HCT116 (cell line): ENCODE data around the gene MARCHF3. TPM values are rescaled to one million over a fixed set of nuclear protein-coding genes. Genes with fewer than 3 reads are reported as not detected.

ENCODE experiments used
- ATAC-seq: fragments of 200-7000 bp; cut with Tn5 transposase; 2 replicates; pipeline ENCODE4 v1.9.1; 2020; ENCODE audit warnings: mild to moderate bottlenecking, moderate library complexity
- BruUV-seq: library from RNA; stranded (reverse); fragments of 400-500 nt; replicated peaks from 2 replicates; lab custom pipeline; 2021; lab: Mats Ljungman, UMichigan
- CTCF ChIA-PET: fragments of 300-600 bp; sonication (Branson Sonifier 250); formaldehyde crosslinking; loops from one replicate; lab custom pipeline; 2021; ENCODE audit warnings: antibody characterized with exemption; lab: Charles Lee
- POLR2A ChIA-PET: fragments of 300-600, 350-600 bp; sonication (Branson Sonifier 250); formaldehyde crosslinking; loops from one replicate; lab custom pipeline; 2021; ENCODE audit warnings: antibody characterized with exemption; lab: Charles Lee
- RAD21 ChIA-PET, 2 experiments: fragments of 300-600 bp; sonication (Branson Sonifier 250); formaldehyde crosslinking; loops; one replicate each; lab custom pipeline; 2023; ENCODE audit warnings: low total read pairs in 2 of 2; ENCODE audit not compliant: uncharacterized antibody in 2 of 2, unreplicated experiment in 2 of 2, low non-redundant PET in 1 of 2; lab: Charles Lee
- DNase-seq: peaks from one replicate; pipeline ENCODE4 v3.0.0-alpha.2; 2010; ENCODE audit warnings: low read depth, low spot score
- H2AFZ ChIP-seq: fragments of 200-600 bp; shearing (Covaris generic), sonication (generic); 2 replicates; pipeline ENCODE4 v1.6.1; 2017; ENCODE audit warnings: low read depth, mixed run types, mixed read lengths, antibody characterized with exemption, low read length; ENCODE audit not compliant: poor library complexity, severe bottlenecking
- H3K27ac ChIP-seq: 2 replicates; pipeline ENCODE4 v1.5.1; 2012; ENCODE audit warnings: low read depth, low read length
- H3K27me3 ChIP-seq: fragments of 200-600 bp; sonication (generic); 2 replicates; pipeline ENCODE4 v1.6.1; 2016; ENCODE audit warnings: mixed run types, low read length, mixed read lengths; ENCODE audit not compliant: insufficient read depth
- H3K36me3 ChIP-seq, 2 experiments: fragments of 200-500 bp in 1 of 2; fragments of 200-600 bp in 1 of 2; sonication (Bioruptor generic) in 1 of 2; sonication (generic) in 1 of 2; 2 replicates each; pipeline versions ENCODE4 v1.5.1 to v1.6.1; 2014 to 2016; ENCODE audit warnings: low read length in 2 of 2, inconsistent platforms in 1 of 2, mixed read lengths in 1 of 2, mixed run types in 1 of 2; ENCODE audit not compliant: insufficient read depth in 2 of 2, control insufficient read depth in 1 of 2
- H3K4me1 ChIP-seq, 2 experiments: fragments of 200-600 bp in 1 of 2; sonication (generic) in 1 of 2; 2 replicates each; pipeline versions ENCODE4 v1.5.1 to v1.6.1; 2012 to 2017; ENCODE audit warnings: low read length in 2 of 2, inconsistent platforms in 1 of 2, mild to moderate bottlenecking in 1 of 2, mixed read lengths in 1 of 2, mixed run types in 1 of 2, moderate library complexity in 1 of 2; ENCODE audit not compliant: insufficient read depth in 2 of 2, control insufficient read depth in 1 of 2
- H3K4me2 ChIP-seq: fragments of 200-600 bp; sonication (generic); 2 replicates; pipeline ENCODE4 v1.6.1; 2017; ENCODE audit warnings: mixed run types, low read length, mixed read lengths
- H3K4me3 ChIP-seq, 2 experiments: fragments of 200-600 bp in 1 of 2; sonication (generic) in 1 of 2; replicated peaks in 1 of 2; 2 replicates each; pipeline ENCODE4 v1.5.1; 2011 to 2016; ENCODE audit warnings: low read length in 2 of 2, control low read depth in 1 of 2, low read depth in 1 of 2, mild to moderate bottlenecking in 1 of 2, mixed read lengths in 1 of 2, mixed run types in 1 of 2
- H3K79me2 ChIP-seq: fragments of 200-600 bp; sonication (generic); 2 replicates; pipeline ENCODE4 v1.6.1; 2017; ENCODE audit warnings: mild to moderate bottlenecking, mixed run types, low read length, moderate library complexity, mixed read lengths; ENCODE audit not compliant: insufficient read depth
- H3K9ac ChIP-seq: fragments of 200-600 bp; sonication (generic); 2 replicates; pipeline ENCODE4 v1.6.1; 2016; ENCODE audit warnings: low read length, mixed read lengths
- H3K9me2 ChIP-seq: fragments of 200-600 bp; sonication (generic), shearing (Covaris generic); 2 replicates; pipeline ENCODE4 v1.6.1; 2017; ENCODE audit warnings: mixed run types, mild to moderate bottlenecking, moderate library complexity; ENCODE audit not compliant: insufficient read depth
- H3K9me3 ChIP-seq, 2 experiments: fragments of 200-500 bp in 1 of 2; fragments of 200-600 bp in 1 of 2; sonication (Bioruptor generic) in 1 of 2; sonication (generic) in 1 of 2; 2 replicates each; pipeline ENCODE4 v1.6.1; 2014 to 2017; ENCODE audit warnings: low read length in 2 of 2, mixed read lengths in 2 of 2, inconsistent platforms in 1 of 2, low read depth in 1 of 2, mild to moderate bottlenecking in 1 of 2, mixed run types in 1 of 2, moderate library complexity in 1 of 2; ENCODE audit not compliant: control insufficient read depth in 1 of 2, insufficient read depth in 1 of 2
- H4K20me1 ChIP-seq: fragments of 200-600 bp; sonication (generic), shearing (Covaris generic); 2 replicates; pipeline ENCODE4 v1.6.1; 2017; ENCODE audit warnings: mixed run types, mild to moderate bottlenecking, moderate library complexity; ENCODE audit not compliant: insufficient read depth
- CBX3 ChIP-seq: IDR thresholded peaks from 2 replicates; pipeline ENCODE4 v1.6.1; 2012; ENCODE audit warnings: low read depth
- EZH2 ChIP-seq: fragments of 200-600 bp; sonication (generic); IDR thresholded peaks from 2 replicates; pipeline ENCODE4 v1.6.1; 2017; ENCODE audit warnings: antibody characterized with exemption, mixed run types
- MAX ChIP-seq: IDR thresholded peaks from 2 replicates; pipeline ENCODE4 v1.6.1; 2012
- REST ChIP-seq: IDR thresholded peaks from 2 replicates; pipeline ENCODE4 v1.6.1; 2012; ENCODE audit warnings: low read depth
- TCF7L2 ChIP-seq: IDR thresholded peaks from 2 replicates; pipeline ENCODE4 v1.7.0; 2011; ENCODE audit warnings: borderline replicate concordance, inconsistent platforms; ENCODE audit not compliant: insufficient read depth, insufficient read length; ENCODE audit errors: extremely low read depth
- ZBTB33 ChIP-seq: IDR thresholded peaks from 2 replicates; pipeline ENCODE4 v1.6.1; 2011; ENCODE audit warnings: mild to moderate bottlenecking, low read length, moderate library complexity; ENCODE audit not compliant: insufficient replicate concordance; ENCODE audit errors: extremely low read depth
- intact Hi-C: fragments of 100-400 bp; cut with micrococcal nuclease; formaldehyde crosslinking; loops from 2 replicates; pipeline ENCODE4 v1.10.0; 2022
- total RNA-seq: library from RNA; stranded (reverse); gene quantifications from one replicate; pipeline ENCODE4 v1.2.1, GENCODE V29; 2021; ENCODE audit not compliant: unreplicated experiment

MARCHF3 gene
- total RNA-seq, 1 experiment from 2014 or later = 2.3 TPM

- H3K4me3 ChIP-seq = no peak overlapping the region
- no peaks in the 10 kb centered on the region for H3K4me1 ChIP-seq
- no TSS peak for BruUV-seq
- TF ChIP-seq TCF7L2 = no peak
- no peak for TF ChIP-seq CBX3
- TF ChIP-seq MAX = no peak
- no peak for TF ChIP-seq REST
- TF ChIP-seq ZBTB33 = no peak
- no peak for TF ChIP-seq EZH2
- no peaks in the 10 kb centered on the region for H3K27me3 ChIP-seq
- CTCF ChIA-PET = no interaction called here
- no peaks in the 10 kb centered on the region for H3K9me2 ChIP-seq
- H2AFZ ChIP-seq = no peak overlapping the region
- no peaks in the 10 kb centered on the region for H4K20me1 ChIP-seq
- RAD21 ChIA-PET = no interaction called here
- H3K9me3 ChIP-seq = no peaks in the 10 kb centered on the region
- H3K27ac ChIP-seq = no peak overlapping the region
- DNase-seq (no peak), ATAC-seq (no peak)
- no peak overlapping the region for H3K4me2 ChIP-seq
- H3K36me3 ChIP-seq = no peaks in the 10 kb centered on the region
- intact Hi-C loops = no loop called here
- H3K9ac ChIP-seq = no peak overlapping the region
- POLR2A ChIA-PET = no interaction called here
- no peaks in the 10 kb centered on the region for H3K79me2 ChIP-seq
Measured at GRCh38 chr5:126914801-126915436, 115.4 kb downstream of the MARCHF3 start.
